ENCODE data around the gene SKI.

Gene SKI

GRCh38 chr1:2352341-2352896 is 124.3 kb downstream of the SKI start:
- DNase-seq (ENCODE audit: low spot score) = no peak

- DNase-seq (ENCODE audit: low spot score) = no peak
These were observed 124.9 kb downstream of the SKI start for GRCh38 chr1:2352897-2353550.

- DNase-seq (ENCODE audit: low spot score) = no peak
These were observed 125.7 kb downstream of the SKI start for GRCh38 chr1:2353551-2354438.

- DNase-seq (ENCODE audit: low spot score) = no peak
These were observed 126.6 kb downstream of the SKI start for GRCh38 chr1:2354511-2355372.

- DNase-seq (ENCODE audit: low spot score) = no peak
These were observed 127.5 kb downstream of the SKI start for GRCh38 chr1:2355373-2356261.

- DNase-seq (ENCODE audit: low spot score) = no peak
These were observed 128.3 kb downstream of the SKI start for GRCh38 chr1:2356401-2356800.

GRCh38 chr1:2356911-2357845 is 129.1 kb downstream of the SKI start:
- DNase-seq (ENCODE audit: low spot score) = no peak

GRCh38 chr1:2358072-2358471 is 130.0 kb downstream of the SKI start:
- no peak for DNase-seq (ENCODE audit: low spot score)

- no peak for DNase-seq (ENCODE audit: low spot score)
These were observed 130.8 kb downstream of the SKI start for GRCh38 chr1:2358651-2359640.
